Stimulated activated CD4-positive, alpha-beta T cell treated with anti-CD3 and anti-CD28 coated beads, Interleukin-15, amount 100 ng/mL, for 48 hours (primary cell): ENCODE data around the gene SVBP.

Experiments used
- DNase-seq, 2 donors: peaks; one replicate each; pipeline ENCODE4 v3.0.0-alpha.2; 2020; ENCODE audit warnings: low read depth in 2 of 2

SVBP gene

DNA sequence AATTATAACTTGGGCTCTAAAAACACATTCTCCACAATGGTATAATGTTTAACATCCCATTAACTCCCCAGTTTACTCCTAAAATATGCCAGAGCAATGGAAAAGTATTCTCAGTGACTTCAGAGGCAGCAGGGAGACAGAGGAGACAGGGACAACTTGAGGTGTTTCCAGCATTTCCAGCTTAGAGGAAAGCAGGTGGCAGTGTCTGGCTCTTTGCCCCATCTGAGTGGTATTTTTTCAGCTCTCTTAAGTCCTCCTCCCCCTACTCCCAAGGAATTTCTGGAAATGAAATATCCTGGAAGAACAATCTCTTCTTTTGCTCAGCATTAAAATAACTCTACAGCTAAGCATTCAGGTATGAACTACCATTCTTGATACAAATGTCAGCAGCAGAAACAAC, 11.0 kb downstream of the SVBP start:
- DNase-seq: no peak

DNA sequence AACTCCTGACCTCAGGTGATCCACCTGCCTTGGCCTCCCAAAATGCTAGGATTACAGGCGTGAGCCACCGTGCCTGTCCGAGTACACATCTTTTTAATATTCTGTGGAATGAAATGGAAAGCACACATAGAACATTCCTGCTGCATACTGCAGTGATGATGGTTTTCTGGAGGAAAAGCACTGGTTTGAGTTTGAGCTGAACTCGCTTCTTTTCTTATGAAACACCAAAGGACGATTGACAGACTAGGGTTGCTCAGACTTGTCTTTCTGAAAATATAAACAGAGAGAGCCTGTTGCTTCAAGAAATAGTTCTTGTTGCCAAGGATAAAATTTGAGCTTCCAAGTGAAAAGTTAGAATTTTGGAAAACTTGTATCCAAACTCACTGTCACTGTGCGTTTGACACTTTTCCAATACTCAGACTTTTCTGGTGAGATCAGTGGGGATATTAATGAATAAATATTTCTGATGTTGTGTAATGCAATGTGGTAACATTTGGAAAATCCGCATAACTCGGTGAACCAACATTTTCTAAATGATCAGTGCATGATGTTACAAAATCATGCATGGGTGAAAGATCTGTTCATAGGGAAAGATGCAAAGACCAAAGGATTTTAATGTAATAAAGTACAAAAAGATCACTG, 15.2 kb downstream of the SVBP start:
- no peak for DNase-seq

DNA sequence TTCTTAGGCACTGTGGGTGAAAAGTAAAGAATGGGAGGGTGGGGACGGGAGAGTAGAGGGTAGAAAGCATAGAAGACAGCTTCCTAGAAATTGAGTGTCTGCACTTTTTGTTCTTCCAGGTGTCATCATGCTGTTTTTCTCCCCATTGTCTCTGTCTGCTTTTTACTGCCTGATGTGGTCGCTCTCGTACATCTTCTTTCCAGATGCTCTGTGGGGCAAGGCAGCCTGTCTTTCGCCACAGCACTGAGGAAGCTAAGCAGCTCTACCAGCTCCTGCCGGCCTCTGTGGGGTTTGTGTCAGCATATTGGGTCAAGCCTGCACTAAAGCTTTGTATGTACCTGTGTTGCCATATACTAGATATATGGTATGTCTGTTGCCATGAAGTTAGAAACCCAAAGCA, 19.2 kb downstream of the SVBP start:
- no peak for DNase-seq

DNA sequence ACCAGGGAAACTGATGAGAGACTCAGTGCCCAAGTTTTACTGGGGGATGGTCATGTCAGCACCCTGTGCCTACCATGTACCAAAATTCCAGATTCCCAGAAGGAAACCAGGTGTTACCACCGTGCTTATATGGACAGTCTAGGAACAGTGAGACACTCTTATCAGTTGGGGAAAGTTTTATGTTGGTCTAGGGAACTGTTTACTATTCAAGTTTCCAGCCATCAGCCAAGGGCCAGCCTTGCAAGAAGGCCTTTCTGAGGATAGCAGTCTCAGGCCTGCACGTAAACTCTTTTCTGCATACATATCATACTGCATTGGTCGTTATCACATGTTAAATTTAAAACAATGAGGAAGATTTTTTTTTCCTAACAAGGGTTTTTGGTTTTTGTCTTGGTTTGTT, 19.8 kb downstream of the SVBP start:
- DNase-seq: no peak

DNA sequence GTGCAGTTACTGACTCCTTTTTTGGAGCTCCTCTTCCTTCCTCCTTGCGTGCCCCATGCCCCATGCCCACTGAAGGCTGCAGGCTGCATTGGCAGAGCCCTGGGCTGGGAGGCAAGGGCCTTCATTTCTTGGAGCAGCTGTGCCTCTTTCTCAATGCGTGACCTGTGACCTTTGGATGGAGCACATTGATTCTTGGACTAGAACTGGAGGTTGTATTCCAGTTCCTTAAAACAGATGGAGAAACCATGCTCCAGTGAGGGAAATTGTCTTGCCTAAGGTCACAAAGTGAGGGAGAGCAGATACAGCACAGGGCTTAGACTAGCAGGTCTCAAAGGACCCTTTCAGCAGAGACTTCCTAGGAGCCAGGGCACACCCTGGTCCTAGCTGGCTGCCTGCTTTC, 23.4 kb downstream of the SVBP start:
- no peak for DNase-seq

DNA sequence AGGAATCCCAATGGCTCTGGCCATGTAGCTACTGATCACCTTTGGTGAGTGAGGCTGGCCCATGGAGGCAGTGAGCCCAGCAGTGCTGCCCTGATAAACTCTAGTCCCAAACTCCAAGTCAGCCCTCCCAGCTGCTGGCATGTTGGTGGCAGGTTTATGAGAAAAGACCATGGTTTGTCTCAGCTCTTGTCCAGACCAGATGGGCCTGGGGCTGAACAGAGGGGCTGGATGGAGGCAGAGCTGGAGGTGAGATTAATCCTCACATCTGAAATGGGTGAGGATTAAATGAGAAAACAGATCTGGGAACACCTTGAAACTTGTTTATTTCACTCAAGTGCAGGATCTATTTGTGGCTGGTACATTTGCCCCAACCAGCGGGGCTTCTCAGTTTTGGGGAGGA, 29.2 kb downstream of the SVBP start:
- DNase-seq: no peak

DNA sequence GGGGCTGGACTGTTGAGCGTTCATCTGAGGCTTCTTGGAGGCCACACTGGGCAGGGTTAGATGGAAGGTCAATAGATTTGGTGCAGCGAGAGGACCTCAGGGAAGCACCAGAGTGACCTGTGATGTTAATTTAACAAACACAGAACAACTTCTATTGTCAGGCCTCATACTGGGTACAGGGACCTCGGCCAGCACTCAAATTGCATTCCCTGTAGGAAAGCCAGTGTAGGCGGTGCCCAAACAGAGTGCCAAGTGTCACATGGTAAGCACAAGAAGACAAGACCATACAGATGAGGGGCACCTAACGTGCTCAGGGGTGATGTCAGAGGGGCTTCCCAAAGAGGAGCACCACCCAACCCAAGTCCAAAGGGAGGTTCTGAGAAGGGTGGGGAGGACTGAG, 31.1 kb downstream of the SVBP start:
- DNase-seq: no peak

DNA sequence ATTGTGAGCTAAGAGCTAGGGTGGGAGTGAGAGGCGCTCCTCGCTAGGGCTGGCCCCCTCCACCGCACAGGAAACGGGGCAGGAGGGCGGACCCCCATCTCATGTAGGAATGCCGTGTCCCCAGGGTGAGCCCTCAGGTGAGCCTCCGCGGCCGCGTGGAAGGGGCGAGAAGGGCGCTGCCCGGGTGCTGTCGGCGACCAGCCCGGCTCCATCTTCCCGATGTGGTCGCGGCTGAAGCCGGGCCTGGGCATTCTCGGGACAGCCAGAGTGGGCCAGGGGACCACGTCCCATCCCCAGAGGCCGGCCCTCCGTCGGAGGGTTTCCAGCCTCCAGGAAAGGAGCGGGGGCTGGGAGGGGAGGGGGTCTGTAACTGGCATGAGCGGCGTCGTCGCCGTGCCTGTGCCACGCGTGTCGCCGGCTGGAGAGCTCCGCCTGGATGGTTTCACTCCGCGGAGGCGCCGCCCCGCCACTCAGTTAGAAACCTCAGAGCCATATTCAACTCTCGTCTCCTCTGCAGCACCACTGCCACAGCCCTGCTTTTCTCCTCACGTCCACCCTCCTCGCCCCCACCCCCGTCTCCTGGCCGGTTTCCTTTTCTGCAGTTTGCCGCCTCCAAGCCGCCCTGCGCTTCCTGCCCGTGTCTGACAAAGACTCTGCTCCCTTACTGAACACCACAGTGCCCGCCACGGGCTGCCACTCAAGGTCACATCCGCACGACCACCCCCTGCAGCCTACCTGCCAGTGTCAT, 32.1 kb downstream of the SVBP start, which contains the start of gene TMEM269:
Gene TMEM269, plus strand, starts transcription at position 46 of the 748 bp plus-strand sequence. CDS start 4,903 bp downstream, outside the sequence.
- peak; percentile 11 to 25 for DNase-seq

DNA sequence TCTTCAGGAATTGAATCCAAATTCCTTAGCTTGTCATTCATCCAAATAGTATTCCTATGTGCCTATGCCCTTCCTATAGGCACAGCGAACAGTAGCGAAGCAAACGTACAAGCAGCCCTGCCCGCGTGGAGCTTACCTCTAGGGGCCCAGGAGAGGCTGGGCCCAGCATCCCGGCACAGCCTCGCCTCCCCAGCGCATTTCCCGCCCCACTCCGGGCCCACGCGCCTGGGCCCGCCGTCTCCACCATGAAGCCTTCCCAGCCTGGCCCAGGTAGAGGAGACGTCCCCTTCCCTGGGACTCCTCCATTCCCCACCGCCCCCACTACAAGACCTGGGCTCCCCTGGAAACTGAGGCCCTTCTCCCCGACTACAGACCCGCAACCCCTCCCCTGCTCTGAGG, 32.7 kb downstream of the SVBP start:
- no peak for DNase-seq

DNA sequence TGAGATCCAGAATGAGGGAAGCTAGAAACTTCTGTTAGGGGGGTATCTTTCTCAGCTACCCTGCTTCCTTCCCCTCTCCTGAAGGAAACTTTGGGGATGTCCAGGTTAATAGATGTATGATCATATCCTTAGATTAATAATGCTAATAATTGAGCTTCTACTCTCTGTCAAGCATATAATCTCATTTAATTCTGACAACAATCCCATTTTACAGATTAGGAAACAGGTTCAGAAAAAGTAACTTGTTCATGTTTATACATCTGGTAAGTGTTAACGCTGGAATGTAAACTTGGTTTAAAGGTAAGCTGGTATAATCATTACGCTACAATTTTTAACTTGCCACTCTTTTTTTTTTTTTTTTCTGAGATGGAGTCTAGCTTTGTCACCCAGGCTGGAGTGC, 34.1 kb downstream of the SVBP start:
- DNase-seq: no peak

DNA sequence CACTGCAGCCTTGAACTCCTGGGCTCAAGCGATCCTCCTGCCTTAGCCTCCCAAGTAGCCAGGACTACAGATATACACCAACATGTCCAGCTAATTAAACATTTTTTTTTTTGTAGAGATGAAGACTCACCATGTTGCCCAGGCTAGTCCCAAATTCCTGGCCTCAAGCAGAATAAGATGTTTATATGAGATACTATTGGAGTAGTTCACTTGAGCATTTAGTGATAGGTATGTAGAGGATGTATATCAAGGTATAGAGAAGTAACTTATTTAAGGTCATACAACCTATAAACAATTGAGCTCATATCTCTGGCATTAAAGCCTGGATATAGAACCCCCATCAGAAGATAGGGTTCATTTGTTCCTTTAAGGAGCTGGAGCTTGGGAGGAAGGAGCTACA, 37.0 kb downstream of the SVBP start:
- DNase-seq: no peak

DNA sequence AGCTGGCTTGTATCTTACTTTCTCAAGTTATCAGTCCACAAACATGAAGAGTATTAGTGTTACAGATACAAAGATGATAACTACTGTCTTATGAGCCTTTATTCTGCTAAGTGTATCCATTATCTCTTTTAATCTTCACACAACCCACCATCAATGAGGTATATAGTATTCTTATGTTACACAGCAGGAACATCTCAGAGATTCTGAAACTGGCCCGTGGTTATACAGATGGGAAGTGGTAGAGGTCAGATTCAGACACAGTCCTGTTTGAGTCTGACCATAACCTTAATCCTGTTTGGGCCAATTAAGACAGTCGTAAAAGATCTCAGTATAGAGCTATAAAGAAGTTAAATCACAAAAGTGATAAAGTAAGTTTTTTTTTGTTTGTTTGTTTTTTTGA, 37.5 kb downstream of the SVBP start:
- DNase-seq: no peak

DNA sequence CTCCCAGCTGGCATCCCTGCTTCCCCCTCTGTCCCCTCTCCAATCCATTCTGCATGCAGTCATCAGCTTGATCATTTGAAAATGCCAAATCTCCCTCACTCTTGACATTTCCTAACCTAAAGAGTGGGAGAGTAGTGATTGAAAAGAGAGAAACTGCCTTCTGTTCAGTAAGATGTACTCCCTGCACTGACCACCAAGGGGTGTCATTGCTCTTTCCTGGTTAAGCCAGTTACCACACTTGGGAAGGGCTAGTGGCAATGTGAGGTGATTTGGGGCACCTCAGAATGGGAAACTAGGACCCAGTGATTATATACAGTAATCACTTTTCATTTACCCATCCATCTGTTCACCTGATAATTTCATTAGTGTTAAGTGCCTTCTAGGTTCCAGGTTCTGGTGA, 39.3 kb downstream of the SVBP start:
- DNase-seq: no peak

DNA sequence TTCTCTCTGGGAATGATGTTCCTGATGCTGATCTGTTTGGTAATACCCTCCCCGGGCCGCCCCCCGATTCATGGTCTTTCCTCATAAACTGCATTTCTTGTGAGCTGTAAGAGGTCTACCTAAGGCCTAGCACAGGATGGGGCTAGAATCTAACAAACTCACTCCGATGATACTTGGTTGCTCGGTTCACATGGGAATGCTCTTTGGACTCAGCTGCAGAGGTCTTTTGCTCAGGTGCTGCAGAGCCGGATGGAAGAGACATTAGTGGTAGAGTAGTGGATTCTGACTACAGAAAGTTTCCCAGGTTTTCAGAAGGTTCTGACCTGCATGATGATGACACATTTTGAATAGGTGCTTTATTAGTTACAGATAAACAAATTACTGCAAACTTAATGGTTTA, 40.7 kb downstream of the SVBP start:
- DNase-seq: no peak

DNA sequence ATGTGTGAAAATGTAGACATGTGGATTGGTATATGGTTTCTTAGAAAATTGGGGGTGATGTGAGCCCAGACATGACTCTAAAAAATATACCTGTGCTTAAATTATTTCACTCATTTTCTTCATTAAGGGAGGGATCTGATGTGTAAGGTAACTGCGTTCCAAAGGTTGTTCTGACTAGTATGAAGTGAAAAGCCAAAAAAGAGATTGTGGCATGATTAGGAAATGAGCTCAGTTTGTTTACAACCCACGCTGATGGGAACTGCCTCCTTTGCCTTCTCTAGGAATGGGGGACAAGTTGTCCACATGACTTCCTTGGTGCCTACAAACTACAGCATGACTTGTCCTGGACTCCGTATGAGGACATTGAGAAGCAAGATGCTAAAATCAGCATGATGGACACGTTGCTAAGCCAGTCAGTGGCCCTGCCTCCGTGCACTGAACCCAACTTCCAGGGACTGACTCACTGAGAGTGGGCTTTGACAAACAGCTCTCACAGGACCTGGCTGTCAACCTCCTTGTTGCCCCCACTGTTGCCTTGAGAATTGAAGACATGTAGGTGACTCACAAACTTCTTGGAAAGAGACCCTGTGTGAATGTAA, 42.2 kb downstream of the SVBP start:
- no peak for DNase-seq

DNA sequence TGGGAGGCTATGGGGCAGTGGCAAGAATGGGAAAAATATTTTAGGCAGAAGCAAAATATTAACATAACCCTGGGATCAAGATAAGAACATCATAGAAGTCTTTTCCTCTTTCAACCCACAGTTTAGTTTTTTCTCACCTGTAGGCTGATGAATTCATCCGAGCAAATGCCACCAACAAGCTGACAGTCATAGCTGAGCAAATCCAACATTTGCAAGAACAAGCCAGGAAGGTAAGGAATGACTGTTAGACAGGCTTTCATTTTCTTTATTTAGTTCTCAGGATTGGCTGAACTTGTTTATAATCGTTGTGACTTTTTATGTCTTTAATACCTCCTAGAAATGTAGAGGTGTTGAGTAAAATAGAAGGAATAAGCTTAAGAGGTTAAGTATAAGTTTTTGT, 43.8 kb downstream of the SVBP start:
- DNase-seq: no peak

DNA sequence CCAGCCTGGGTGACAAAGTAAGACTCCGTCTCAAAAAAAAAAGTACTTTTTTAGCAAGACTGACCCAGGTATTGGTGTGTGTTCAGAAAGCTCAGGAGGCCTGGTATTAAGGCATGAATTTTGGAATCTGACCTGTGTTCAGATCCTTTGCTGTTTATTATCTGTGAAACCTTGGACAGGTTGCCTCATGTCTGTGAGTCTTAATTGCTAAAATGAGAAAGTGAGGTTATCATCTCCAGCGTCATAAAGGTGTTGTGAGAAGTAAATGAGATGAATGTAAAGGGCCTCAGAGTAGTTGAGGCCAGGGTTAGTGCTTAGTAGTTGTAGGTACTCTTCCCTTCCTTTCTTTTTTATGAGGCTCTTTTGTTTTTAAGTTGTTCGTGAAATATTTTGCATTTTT, 47.4 kb downstream of the SVBP start:
- no peak for DNase-seq

DNA sequence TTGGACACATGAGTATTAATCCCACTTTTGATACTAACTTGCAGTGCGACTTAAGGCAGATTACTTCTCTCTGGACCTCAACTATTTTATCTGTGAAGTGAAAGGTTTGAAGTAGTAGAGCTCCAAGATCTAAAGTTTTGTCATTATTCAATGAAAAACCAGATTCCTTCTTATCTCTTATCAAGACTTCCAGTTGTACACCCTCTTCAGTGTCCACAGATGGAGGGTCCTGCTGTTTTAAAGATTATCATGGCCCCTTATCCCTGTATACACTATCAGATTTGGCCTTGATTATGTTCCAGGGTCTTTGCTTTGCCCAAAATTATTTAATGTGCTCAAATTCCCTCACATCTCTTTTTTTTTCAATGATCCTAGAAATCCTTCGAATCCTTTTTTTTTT, 49.0 kb downstream of the SVBP start:
- no peak for DNase-seq

DNA sequence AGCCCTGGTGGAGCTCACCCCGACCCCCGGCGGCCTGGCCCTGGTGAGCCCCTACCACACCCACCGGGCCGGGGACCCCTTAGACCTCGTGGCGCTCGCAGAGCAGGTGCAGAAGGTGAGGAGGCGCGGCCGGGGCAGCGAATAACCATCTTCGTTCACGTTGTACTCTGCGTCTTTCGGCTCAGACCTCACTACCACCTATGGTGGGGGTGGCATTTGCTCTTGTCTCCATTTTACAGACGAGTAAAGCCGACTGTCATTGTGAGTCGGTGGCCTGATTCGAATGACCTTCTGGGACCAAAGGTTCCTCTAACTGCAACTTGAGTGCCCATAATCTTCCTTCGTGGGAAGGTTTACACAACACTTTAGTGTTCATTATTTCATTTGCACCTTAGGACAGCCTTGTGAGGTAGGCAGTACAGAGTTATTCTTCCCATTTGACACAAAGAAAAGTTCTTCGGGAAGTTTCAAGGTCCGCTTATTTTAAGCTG, 49.6 kb downstream of the SVBP start:
- no peak for DNase-seq

DNA sequence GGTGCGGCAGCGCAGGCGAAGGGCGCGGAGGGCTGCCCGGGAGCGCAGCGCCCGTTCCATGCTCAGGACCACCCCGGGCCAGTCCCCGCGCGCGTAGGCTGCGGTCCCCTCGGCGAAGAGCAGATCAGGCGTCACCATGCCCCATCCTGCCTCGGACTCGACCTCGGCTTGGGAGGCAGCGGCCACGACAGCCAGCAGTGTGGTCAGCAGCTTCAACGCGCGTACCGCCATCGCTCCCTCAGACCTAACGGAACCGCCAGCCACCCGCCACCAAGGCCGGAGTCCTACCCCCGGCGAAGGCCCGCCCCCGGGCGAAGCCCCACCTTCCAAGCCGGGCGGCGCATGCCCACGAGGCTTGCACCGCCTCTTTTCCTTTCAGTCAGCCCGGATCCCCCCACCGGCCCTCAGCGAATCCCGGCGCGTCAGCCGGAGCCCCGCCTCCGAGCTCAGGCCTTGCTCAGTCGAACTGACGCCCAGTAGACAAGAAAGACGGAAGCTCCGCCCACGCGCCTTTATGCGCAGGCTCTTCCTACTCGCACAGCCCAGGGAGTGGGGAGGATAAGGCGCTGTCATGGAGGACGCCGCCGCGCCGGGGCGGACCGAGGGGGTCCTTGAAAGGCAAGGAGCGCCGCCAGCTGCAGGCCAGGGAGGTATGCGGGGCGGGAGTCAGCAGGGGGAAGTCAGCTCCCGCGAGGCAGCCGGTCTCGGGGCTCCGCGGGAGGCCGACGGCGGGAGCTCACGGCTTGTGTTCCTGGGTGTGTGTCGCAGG, 50.3 kb downstream of the SVBP start, which contains the start of the genes C1orf50 and P3H1:
Gene C1orf50, plus strand, starts transcription at position 509 of the 769 bp plus-strand sequence. Its CDS starts 63 bp downstream, at position 572.
Gene P3H1, minus strand, starts transcription at position 288 of the 769 bp plus-strand sequence. Its CDS starts 57 bp downstream, at position 231.
- DNase-seq: peak; percentile 99 to 100

DNA sequence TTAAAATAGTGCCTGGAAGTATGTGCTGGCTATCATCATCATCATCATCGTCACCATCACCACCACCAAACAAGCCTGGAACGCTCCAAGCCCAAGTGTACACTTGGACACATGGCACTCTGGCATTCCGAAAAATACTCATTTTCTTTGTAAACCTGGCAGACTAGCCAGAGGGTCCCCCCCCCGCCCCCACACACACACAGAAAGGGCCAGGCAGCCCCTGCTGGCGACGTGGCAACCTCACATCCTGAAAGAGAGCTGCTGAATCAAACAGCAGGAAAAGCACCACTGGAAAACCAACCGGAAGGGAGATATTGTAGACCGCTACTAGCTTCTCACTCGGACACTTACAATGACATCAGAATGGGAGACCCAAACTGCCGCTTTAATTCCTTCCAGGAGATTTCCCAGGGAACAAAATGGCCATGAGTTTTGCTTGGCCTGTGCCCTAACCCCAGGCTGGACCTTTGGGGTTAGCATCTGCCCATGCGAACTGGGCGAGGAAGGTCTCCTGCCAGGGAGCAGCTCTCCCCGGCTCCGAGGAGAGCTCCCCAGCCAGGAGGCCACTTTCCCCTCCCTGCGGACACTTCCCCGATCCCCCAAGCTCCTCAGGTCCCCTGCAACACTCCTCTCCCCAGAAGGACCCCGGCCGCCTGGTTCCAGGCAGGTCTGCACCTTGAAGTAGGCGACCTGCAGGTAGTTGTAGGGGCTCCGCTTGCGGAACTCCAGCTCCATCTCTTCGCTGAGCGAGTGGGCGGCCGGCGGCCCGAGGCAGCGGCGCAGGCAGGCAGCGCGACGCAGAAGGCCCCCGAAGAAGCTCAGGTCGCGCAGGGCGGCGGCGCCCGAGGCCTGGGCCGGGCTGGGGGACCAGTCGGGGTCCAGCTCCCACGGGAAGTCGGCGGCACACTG, 51.1 kb downstream of the SVBP start:
- DNase-seq: peak; percentile 24 to 39
